Heart right ventricle (tissue), 16 donors: Measurements from ENCODE around the gene MRPS25. TPM values are rescaled to one million over a fixed set of nuclear protein-coding genes. Genes with fewer than 3 reads are reported as not detected.

ENCODE experiments used
- ATAC-seq, 8 donors: fragments of 200-7000 bp; cut with Tn5 transposase; one replicate each; pipeline ENCODE4 v1.9.1; 2020; ENCODE audit warnings: mild to moderate bottlenecking in 8 of 8, moderate library complexity in 8 of 8, moderate number of reproducible peaks in 1 of 8
- DNase-seq, 2 donors: peaks; one replicate each; pipeline ENCODE4 v3.0.0-alpha.2; 2020
- H3K27ac ChIP-seq, 10 donors: fragments of 200-600 bp; sonication (generic) in 2 of 10; one replicate each; pipeline versions ENCODE4 v1.5.0 to v1.8.0; 2020 to 2022; ENCODE audit warnings: mild to moderate bottlenecking in 3 of 10
- H3K27me3 ChIP-seq, 7 donors: fragments of 200-600 bp; one replicate each; pipeline ENCODE4 v1.8.0; 2021 to 2022; ENCODE audit warnings: mild to moderate bottlenecking in 2 of 7
- H3K36me3 ChIP-seq, 9 donors: fragments of 200-600 bp; sonication (generic) in 1 of 9; one replicate each; pipeline versions ENCODE4 v1.5.0 to v1.8.0; 2020 to 2022; ENCODE audit warnings: mild to moderate bottlenecking in 2 of 9
- H3K4me1 ChIP-seq, 9 donors: fragments of 200-600 bp; sonication (generic) in 1 of 9; one replicate each; pipeline versions ENCODE4 v1.5.0 to v1.8.0; 2020 to 2022; ENCODE audit warnings: mild to moderate bottlenecking in 4 of 9
- H3K4me3 ChIP-seq, 10 donors: fragments of 200-600 bp; sonication (generic) in 2 of 10; one replicate each; pipeline versions ENCODE4 v1.5.0 to v1.8.0; 2020 to 2022; ENCODE audit warnings: mild to moderate bottlenecking in 7 of 10, moderate library complexity in 2 of 10
- H3K9me3 ChIP-seq, 11 donors: fragments of 200-600 bp in 10 of 11; sonication (generic) in 2 of 11; one replicate each; pipeline versions ENCODE4 v1.5.0 to v1.8.0; 2013 to 2022; ENCODE audit warnings: mild to moderate bottlenecking in 2 of 11, control low read depth in 1 of 11, moderate library complexity in 1 of 11
- WGBS, 2 donors: extraction: QIAGEN DNeasy Blood & Tissue Kit; methylation state at CpG; one replicate each; pipeline ENCODE4 v1.1.7; 2013; ENCODE audit warnings: inconsistent platforms in 1 of 2; 5-methylcytosine and 5-hydroxymethylcytosine counted together
- intact Hi-C, 10 donors: fragments of 100-400 bp; cut with DNase I; formaldehyde crosslinking; loops; one replicate each; pipeline versions ENCODE4 v1.11.1 to v1.14.2; 2022
- polyA plus RNA-seq, 2 donors: library from polyadenylated mRNA; stranded (reverse); fragments of 200-250 nt; gene quantifications; one replicate each; pipeline ENCODE4 v1.2.3, GENCODE V29; 2013
- total RNA-seq, 10 donors: library from RNA; stranded (reverse); fragmentation: NEBNext Ultra II Directional in 3 of 10; extraction: Animal tissue kit (Norgen Biotek cat#: 25700) in 3 of 10; gene quantifications; one replicate each; pipeline versions ENCODE4 v1.2.1 to v1.2.4, GENCODE V29; 2021 to 2023
- TF ChIP-seq, protein P1 (sequence below), 9 donors: fragments of 200-600 bp; sonication (generic) in 2 of 9; IDR thresholded peaks; one replicate each; pipeline versions ENCODE4 v1.5.0 to v1.8.0; 2021 to 2022; ENCODE audit warnings: antibody characterized with exemption in 9 of 9, mild to moderate bottlenecking in 5 of 9, moderate library complexity in 1 of 9
- donor health status: Arrhythmogenic right ventricular cardiomyopathy.
- donor health status: ischemic (EF 13 %, LVEDD 7.1; RV severe dilation, severe dysfunction).
- donor health status: healthy with polysubstance abuse.
- donor health status: DM: no; HTN: yes; CAD: no.
- donor health status: DM: no; HTN: no; CAD: no.
- donor health status: ischemic (EF 25% LVEDD 6.9; RV normal size, moderate dysfunction).
- donor health status: ischemic (EF 25% LVEDD 5.7; RV mildly dilated, moderate dysfunction).
- donor health status: healthy.
- donor health status: DM: yes; HTN: yes; CAD: no.
- donor health status: Ischemic cardiomyopathy.
- donor health status: ischemic (EF 35%, LVEDD 5.7; RV mildly dilated, moderate dysfunction).
- donor health status: nonischemic (EF 11% LVEDD 7.7; RV severe dilation, severe dysfunction).
- donor health status: DM: yes; HTN: yes; CAD: no.
- donor health status: PGD.
- donor health status: ischemic (EF 29% LVEDD 5.4; RV normal size, mild dysfunction).
- donor health status: nonischemic (EF 23%, LVEDD 6.1; RV moderate dilation, normal function).

Gene MRPS25
- total and polyA plus RNA-seq, 12 donors: 64.7 to 227 (median 98.5) TPM

GRCh38 chr3:15098503-15099363 is 33.6 kb upstream of the MRPS25 start, which contains the start of gene RBSN:
RBSN (minus strand) TSS chr3:15099148; CDS start chr3:15096120, 3,028 bp downstream.
- DNase-seq (peak; percentile 95 to 96), ATAC-seq (peak; percentile 77 to 91 (median 84))
- peaks cover 0 to 29% (median 23%) of the 10 kb centered on the region in 9 donors for H3K36me3 ChIP-seq
- TF ChIP-seq, protein P1, sequence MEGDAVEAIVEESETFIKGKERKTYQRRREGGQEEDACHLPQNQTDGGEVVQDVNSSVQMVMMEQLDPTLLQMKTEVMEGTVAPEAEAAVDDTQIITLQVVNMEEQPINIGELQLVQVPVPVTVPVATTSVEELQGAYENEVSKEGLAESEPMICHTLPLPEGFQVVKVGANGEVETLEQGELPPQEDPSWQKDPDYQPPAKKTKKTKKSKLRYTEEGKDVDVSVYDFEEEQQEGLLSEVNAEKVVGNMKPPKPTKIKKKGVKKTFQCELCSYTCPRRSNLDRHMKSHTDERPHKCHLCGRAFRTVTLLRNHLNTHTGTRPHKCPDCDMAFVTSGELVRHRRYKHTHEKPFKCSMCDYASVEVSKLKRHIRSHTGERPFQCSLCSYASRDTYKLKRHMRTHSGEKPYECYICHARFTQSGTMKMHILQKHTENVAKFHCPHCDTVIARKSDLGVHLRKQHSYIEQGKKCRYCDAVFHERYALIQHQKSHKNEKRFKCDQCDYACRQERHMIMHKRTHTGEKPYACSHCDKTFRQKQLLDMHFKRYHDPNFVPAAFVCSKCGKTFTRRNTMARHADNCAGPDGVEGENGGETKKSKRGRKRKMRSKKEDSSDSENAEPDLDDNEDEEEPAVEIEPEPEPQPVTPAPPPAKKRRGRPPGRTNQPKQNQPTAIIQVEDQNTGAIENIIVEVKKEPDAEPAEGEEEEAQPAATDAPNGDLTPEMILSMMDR (IDR thresholded peaks at IDR 0.05): no peak
- intact Hi-C loops: loop anchor here in 2 of 10 donors (2.0 to 5.0 kb wide), 3 partner anchors 34 to 446 kb away; partner anchors contain the start of genes CCDC174 (in 1 of the 2), MRPS25 (in 1 of the 2) and NR2C2 (in 1 of the 2)
- H3K27me3 ChIP-seq: no peaks in the 10 kb centered on the region
- peak within 1 kb of the TSS; percentile 68 to 97 (median 86) for H3K4me3 ChIP-seq
- peaks cover 3 to 51% (median 37%) of the 10 kb centered on the region in 9 donors for H3K4me1 ChIP-seq
- H3K27ac ChIP-seq: peak within 1 kb of the TSS; percentile 18 to 93 (median 86)
- no peaks in the 10 kb centered on the region for H3K9me3 ChIP-seq
- 1% methylated on average over 72 of the region's 72 CpGs for WGBS, 2 donors

DNA sequence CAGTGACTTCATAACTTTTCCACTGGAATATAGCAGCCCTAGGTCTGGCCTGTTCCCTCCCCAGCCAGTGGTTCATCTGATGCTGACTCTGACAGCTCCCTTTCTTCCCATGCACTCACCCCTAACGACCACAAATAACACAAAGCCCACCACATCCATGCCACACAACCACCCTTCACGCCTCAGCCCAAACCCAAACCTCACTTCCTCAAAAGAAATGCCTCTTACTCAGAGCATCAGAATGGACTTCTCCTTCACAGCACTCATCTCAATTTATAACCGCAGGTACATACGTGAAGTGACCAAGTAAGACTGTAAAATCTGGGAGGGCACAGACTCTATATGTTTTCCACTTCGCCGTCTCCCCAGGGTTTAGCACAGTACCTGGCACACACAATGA is 32.8 kb upstream of the MRPS25 start:
- intact Hi-C loops: loop anchor here in 2 of 10 donors (2.0 to 5.0 kb wide), 3 partner anchors 33 to 446 kb away; partner anchors contain the start of genes CCDC174 (in 1 of the 2), MRPS25 (in 1 of the 2) and NR2C2 (in 1 of the 2)
- H3K9me3 ChIP-seq: no peaks in the 10 kb centered on the region
- H3K4me3 ChIP-seq: peak overlapping the region; percentile 68 to 97 (median 86)
- TF ChIP-seq, protein P1 (IDR thresholded peaks at IDR 0.05): no peak
- peaks cover 0 to 38% (median 26%) of the 10 kb centered on the region in 9 donors for H3K36me3 ChIP-seq
- H3K27ac ChIP-seq: peak overlapping the region in 2 of 10 donors; percentile 87 to 93
- ATAC-seq (no peak), DNase-seq (no peak)
- WGBS, 2 donors: 61% methylated on average over 6 of the region's 6 CpGs
- H3K27me3 ChIP-seq: no peaks in the 10 kb centered on the region
- H3K4me1 ChIP-seq: peaks cover 3 to 51% (median 31%) of the 10 kb centered on the region in 9 donors

DNA sequence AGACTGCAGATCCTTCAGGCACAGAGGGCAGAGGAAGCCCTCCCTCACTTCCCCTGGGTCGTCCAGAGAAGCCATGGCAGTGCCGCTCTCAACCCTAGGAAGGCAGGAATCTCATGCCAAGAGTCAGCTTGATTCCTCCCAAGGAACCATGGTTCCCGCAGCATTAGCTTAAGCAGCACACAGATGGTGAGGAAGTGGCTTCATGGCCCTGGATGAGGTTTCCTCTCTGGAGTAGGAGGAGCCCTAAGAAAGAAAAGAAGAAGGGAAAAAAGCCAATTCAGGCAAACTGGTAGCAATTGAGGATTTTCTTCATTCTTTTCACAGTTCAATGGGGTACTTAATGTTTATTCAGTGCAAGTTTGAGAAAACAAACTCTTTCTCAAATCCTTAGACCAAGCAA is 30.9 kb upstream of the MRPS25 start:
- H3K9me3 ChIP-seq: no peaks in the 10 kb centered on the region
- WGBS, 2 donors: 74 to 80% methylated on average over 3 of the region's 3 CpGs
- peak overlapping the region in 1 of 10 donors; percentile 39 for H3K27ac ChIP-seq
- peaks cover 3 to 36% (median 18%) of the 10 kb centered on the region in 9 donors for H3K4me1 ChIP-seq
- no peaks in the 10 kb centered on the region for H3K27me3 ChIP-seq
- DNase-seq (no peak), ATAC-seq (no peak)
- peaks cover 0 to 56% (median 26%) of the 10 kb centered on the region in 9 donors for H3K36me3 ChIP-seq
- intact Hi-C loops: loop anchor here in 2 of 10 donors (5.0 kb wide), 2 partner anchors 149 to 444 kb away; partner anchors contain the start of genes CCDC174 (in 1 of the 2) and NR2C2 (in 1 of the 2)
- no peak overlapping the region for H3K4me3 ChIP-seq
- TF ChIP-seq, protein P1 (IDR thresholded peaks at IDR 0.05): no peak

GRCh38 chr3:15094187-15094875 is 29.2 kb upstream of the MRPS25 start:
- Histone ChIP-seq H3K27ac (peak overlapping the region in 3 of 10 donors; percentile 3 to 43 (median 23)), H3K4me1 (peaks cover 3 to 30% (median 12%) of the 10 kb centered on the region in 9 donors), H3K27me3 (no peaks in the 10 kb centered on the region), H3K9me3 (no peaks in the 10 kb centered on the region), H3K36me3 (peaks cover 0 to 73% (median 35%) of the 10 kb centered on the region in 9 donors), H3K4me3 (no peak overlapping the region)
- TF ChIP-seq, protein P1 (IDR thresholded peaks at IDR 0.05): no peak
- intact Hi-C loops: no loop called here
- DNase-seq (no peak), ATAC-seq (no peak)
- WGBS, 2 donors: 62 to 74% methylated on average over 5 of the region's 5 CpGs
